Head of caudate nucleus (tissue), 42 donors: ENCODE measurements around the gene TREML4.
"Not testable (repeated sequence)": the region's sequence is repeated elsewhere in the genome, so short reads cannot be mapped to it uniquely, and the experiment has no call there.

Experiments used
- DNase-seq, 42 donors: peaks; one replicate each; pipeline versions ENCODE4 v3.0.0 to v3.0.0-alpha.2; 2020 to 2021; ENCODE audit warnings: mixed read lengths in 7 of 42
- intact Hi-C: fragments of 100-400 bp; cut with DNase I; formaldehyde crosslinking; loops from one replicate; pipeline ENCODE4 v1.15.0; 2022

The TREML4 gene, protein sequence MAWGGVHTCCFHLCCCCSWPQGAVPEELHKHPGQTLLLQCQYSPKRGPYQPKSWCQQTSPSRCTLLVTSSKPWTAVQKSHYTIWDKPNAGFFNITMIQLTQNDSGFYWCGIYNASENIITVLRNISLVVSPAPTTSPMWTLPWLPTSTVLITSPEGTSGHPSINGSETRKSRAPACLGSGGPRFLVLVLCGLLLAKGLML

DNA sequence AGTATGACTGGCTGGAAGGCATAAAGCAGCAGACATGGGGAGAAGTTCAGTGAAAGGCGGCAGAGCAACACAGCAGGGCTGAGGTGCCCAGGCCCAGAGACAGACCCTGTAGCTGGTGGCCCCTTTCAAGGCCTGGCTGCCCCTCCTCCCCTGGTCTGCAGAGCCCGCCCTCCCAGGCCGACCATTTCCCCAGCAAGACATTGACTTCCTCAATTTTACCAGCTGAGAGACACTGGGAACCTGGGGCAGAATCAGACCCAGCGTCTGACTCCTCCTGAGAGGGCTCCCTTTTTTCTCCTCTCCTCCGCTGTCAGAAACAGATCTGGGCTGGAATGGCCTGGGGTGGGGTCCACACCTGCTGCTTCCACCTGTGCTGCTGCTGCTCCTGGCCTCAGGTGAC, at the start of gene TREML4:
TSS of gene TREML4 (plus strand) at position 254 of the 400 bp plus-strand sequence. CDS start at position 333, 79 bp downstream.
- DNase-seq: no peak
- intact Hi-C loops: no loop called here

- DNase-seq: no peak
- intact Hi-C loops: no loop called here
Observed at GRCh38 chr6:41179163-41179562, 49.0 kb upstream of the TREML4 start.

- intact Hi-C loops: no loop called here
- no peak for DNase-seq
Observed at GRCh38 chr6:41181566-41181965, 46.6 kb upstream of the TREML4 start.

DNA sequence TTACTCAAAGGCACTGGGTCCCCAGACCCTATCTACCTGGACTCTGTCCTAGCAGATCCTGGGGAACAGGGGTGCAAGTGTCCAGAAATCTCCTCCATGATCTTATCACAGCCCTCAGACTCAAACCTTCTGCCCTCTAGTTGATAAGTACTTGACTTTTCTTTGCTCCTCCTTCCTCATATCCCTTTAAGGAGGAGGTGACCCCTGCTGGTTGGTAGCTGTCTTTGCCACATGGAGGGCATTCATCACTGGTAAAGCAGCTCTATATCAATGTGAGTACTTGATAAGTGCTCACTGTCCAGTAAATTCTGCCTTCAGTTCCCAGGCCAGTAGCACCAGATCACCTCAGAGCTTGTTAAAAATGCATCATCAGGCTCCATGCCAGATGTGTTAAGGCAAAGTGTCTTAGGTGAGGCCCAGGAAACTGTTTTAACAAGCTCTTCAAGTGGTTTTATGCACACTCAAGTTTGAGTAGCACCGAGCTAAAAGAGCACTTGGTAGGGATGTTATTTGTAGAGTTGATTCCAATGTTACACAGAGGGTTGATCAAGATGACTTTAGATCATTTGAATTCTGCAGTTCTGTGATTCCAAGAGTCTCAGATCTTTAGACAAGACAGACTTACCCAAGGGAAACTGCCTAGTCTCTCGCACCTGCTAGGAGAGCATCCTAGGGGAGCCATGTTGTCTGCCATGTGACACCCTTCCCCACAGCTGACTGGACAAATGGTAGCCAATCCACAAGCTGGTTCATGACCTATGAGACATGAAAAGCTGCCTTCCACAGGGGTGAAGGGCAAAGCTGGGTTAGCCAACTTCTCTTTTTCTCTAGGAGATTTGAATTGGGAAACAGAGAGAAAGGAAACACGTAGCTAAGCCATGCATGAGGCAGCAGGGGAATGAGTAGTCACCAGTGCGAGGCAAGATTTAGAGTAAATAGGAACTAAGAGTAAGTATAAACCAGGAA, 45.8 kb upstream of the TREML4 start:
- DNase-seq: peak in 12 of 42 donors; percentile 15 to 54 (median 25)
- intact Hi-C loops: no loop called here

DNA sequence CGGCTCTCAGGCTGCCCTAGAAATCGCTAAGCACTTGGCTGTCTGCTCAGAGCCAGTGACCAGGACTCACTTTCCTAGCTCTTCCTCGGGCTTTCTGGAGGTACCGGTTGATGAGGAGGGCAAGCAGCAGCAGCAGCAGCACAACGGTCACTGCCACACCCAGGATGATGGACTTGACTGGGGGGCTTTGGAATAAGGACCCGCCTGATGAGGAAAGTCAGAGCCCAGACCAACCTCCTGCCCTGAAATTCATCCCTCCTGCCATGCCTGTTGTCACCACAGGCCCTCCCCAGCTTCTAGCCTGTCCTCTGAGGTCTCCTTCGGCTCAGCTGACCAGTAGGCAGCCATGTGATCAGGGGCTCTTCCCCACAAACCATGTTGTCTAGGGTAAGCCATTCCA, 43.4 kb upstream of the TREML4 start:
- intact Hi-C loops: no loop called here
- DNase-seq: no peak

- DNase-seq: no peak
- intact Hi-C loops: no loop called here
Observed at GRCh38 chr6:41186031-41186562, 42.1 kb upstream of the TREML4 start.

- no peak for DNase-seq
- intact Hi-C loops: no loop called here
Observed at GRCh38 chr6:41187924-41188886, 39.9 kb upstream of the TREML4 start.

GRCh38 chr6:41189046-41189445, 39.1 kb upstream of the TREML4 start:
- intact Hi-C loops, DNase-seq: not testable (repeated sequence)

GRCh38 chr6:41189967-41190366, 38.2 kb upstream of the TREML4 start:
- no peak for DNase-seq
- intact Hi-C loops: no loop called here

DNA sequence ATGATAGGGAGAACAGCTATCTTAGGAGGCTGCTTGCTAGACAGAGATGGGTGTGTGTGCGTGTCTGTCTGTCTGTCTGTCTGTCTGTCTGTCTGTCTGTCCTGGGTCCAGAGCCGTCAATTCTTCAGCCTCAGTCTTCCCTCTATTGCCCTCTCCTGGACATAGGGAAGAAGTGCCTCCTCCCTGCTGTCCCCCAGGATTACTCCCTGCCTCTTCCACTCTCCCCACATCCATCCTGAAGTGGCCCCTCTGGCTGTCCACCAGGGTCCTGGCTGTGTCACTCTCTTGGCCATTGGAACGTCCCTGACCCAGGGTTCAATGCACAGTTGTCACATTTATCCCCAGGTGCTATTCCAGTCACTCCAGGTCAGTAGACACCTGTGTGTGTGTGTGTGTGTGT, 37.4 kb upstream of the TREML4 start:
- intact Hi-C loops: no loop called here

GRCh38 chr6:41191569-41191968, 36.6 kb upstream of the TREML4 start:
- intact Hi-C loops: no loop called here
- DNase-seq: peak in 4 of 42 donors; percentile 21 to 51 (median 33)

More for the DNA sequence above, 37.4 kb upstream of the TREML4 start:
- DNase-seq: no peak

DNA sequence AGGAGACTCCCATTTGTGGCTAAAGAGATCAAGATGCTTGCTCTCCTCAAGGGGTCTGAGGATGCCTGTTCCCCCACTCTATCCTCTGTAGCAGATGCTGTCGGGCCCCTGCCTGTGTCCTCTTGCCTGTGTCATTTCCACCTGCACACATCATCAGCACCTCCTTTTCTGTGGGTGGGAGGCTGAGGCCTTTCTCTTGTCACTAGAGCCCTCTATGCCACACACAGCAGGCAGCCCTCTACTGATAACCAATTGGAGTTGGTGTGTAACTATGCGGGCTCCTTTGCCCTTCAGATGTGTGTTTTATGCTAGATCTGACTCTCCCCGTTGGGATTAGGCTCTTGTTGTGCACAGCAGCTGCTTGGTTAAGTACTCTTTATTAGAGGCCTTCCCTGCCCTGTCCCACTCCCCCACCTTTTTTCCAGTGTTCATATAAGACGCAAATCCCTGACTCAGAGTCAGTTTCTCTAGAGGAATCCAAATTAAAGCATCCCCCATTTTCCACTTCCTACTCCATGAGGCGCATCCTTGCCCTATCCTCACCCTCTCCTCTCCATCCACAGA, 34.9 kb upstream of the TREML4 start:
- intact Hi-C loops: no loop called here
- DNase-seq: no peak

- intact Hi-C loops: no loop called here
- no peak for DNase-seq
Observed at GRCh38 chr6:41193884-41194283, 34.3 kb upstream of the TREML4 start.

DNA sequence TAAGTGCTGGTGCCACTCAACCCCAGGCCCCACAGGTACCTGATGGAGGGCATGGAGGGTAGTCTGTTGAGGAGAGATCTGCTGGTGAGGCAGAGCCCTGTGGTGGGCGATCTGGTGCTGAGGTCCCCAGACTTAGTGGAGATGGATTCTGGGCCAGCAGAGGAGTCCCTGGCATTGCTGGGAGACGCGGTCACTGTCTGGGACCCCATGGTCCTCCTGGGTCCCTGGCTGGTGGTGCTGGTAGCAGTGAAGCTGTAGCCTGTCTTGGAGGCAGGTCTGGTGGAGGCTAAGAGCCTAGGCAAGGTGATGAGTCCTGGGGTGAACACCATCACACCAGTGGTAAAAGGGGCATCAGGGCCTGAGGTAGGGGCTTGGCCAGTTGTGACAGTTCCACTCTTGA, 33.8 kb upstream of the TREML4 start:
- no peak for DNase-seq
- intact Hi-C loops: no loop called here

DNA sequence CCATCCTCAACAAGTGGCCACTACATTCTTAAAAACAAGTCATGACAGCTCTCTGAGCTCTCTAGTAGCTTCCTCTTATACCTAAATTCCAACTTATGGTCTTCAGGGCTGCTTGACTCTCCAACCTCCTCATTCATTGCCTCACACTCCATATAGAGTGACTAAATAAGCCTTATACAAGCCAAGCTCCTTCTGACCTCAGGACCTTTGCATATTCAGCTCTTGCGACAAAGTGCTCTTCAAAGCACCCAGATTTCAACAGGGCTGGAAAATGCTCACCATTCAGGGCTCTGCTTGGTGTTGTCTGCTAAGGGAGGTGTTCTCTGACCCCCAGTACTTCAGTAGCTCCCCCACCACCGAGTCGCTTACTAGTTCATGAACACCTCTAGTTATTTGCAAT, 30.9 kb upstream of the TREML4 start:
- no peak for DNase-seq
- intact Hi-C loops: no loop called here

- intact Hi-C loops: no loop called here
- DNase-seq: no peak
Observed at GRCh38 chr6:41199552-41200246, 28.4 kb upstream of the TREML4 start.

- intact Hi-C loops: no loop called here
- DNase-seq: peak in 6 of 42 donors; percentile 19 to 44 (median 34)
Observed at GRCh38 chr6:41200296-41200900, 27.8 kb upstream of the TREML4 start.
